ENCODE measurements around the gene TNFAIP8. TPM values are rescaled to one million over a fixed set of nuclear protein-coding genes. Genes with fewer than 3 reads are reported as not detected.

Gene TNFAIP8
- total and polyA plus RNA-seq, 2 experiments from 2014 or later: 10.6 to 29.2 TPM

DNA sequence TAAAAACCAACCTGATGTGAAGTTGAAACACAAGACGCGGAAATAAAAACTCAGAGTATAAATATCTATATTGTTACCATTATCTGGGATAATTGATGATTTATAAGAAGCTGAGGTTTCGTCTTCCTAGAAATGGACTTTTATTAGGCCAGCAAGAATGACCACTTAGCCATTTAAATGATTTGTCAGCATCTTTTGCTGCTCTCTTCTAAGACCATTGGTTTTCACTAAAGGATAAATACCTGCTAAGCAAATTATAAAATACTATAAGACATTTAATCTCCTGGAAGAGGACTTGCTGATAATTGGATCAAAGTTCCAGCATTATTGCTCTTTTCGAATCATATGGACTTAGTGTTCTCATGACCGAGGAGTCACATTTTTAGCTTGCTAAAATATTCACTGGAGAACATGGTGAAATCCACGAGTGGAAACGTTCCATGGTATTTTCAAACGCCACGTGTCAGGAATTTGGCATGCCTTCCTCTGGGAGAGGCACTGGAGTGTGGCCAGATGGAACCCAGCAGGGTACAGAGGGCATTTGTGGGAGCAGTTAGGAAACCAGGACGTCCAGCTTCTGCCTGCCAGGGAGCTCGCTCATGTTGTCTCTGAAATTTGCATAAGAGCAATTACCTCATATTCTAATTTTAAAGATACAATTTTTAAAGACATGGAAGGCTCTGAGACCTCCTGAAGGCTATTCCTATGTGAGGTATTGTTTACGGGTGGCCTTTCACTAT lies 43.1 kb downstream of the TNFAIP8 start:
- H3K27me3 Mint-ChIP-seq (ENCODE audit: insufficient read depth, low read depth, poor library complexity): peaks cover 3% of the 10 kb centered on the region
- H4K20me1 ChIP-seq (replicated peaks; ENCODE audit: insufficient read depth): no peaks in the 10 kb centered on the region
- H2AFZ ChIP-seq: no peak overlapping the region
- no peaks in the 10 kb centered on the region for H3K9me3 Mint-ChIP-seq
- no peak overlapping the region for H3K27ac Mint-ChIP-seq
- no peak for ATAC-seq
- H3K4me3 Mint-ChIP-seq: no peak overlapping the region
- H3K4me3 ChIP-seq: no peak overlapping the region
- DNase-seq (ENCODE audit: low spot score): no peak
- H3K4me1 Mint-ChIP-seq: peaks cover 37% of the 10 kb centered on the region
- H3K27ac ChIP-seq (ENCODE audit: low read depth): no peak overlapping the region
- H3K36me3 ChIP-seq (ENCODE audit: insufficient read depth): no peaks in the 10 kb centered on the region
- H3K36me3 Mint-ChIP-seq (ENCODE audit: low read depth): no peaks in the 10 kb centered on the region
- no peaks in the 10 kb centered on the region for H3F3A ChIP-seq (replicated peaks; ENCODE audit: low read depth)
- TF ChIP-seq EZH2phosphoT487 (IDR thresholded peaks at IDR 0.05; ENCODE audit: unreplicated experiment) (no peak), ZNF114 (CRISPR knock-in tag; IDR thresholded peaks at IDR 0.05) (no peak), EZH2 (IDR thresholded peaks at IDR 0.05; ENCODE audit: low read depth, unreplicated experiment) (no peak), ZNF331 (CRISPR knock-in tag; IDR thresholded peaks at IDR 0.05; ENCODE audit: low read depth) (no peak), JUNB (IDR thresholded peaks at IDR 0.05; ENCODE audit: unreplicated experiment) (no peak), NANOG (IDR thresholded peaks at IDR 0.05; ENCODE audit: borderline replicate concordance) (no peak)
- TF ChIP-seq, protein P1, sequence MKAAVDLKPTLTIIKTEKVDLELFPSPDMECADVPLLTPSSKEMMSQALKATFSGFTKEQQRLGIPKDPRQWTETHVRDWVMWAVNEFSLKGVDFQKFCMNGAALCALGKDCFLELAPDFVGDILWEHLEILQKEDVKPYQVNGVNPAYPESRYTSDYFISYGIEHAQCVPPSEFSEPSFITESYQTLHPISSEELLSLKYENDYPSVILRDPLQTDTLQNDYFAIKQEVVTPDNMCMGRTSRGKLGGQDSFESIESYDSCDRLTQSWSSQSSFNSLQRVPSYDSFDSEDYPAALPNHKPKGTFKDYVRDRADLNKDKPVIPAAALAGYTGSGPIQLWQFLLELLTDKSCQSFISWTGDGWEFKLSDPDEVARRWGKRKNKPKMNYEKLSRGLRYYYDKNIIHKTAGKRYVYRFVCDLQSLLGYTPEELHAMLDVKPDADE (IDR thresholded peaks at IDR 0.05): no peak
- TF ChIP-seq, protein P2, sequence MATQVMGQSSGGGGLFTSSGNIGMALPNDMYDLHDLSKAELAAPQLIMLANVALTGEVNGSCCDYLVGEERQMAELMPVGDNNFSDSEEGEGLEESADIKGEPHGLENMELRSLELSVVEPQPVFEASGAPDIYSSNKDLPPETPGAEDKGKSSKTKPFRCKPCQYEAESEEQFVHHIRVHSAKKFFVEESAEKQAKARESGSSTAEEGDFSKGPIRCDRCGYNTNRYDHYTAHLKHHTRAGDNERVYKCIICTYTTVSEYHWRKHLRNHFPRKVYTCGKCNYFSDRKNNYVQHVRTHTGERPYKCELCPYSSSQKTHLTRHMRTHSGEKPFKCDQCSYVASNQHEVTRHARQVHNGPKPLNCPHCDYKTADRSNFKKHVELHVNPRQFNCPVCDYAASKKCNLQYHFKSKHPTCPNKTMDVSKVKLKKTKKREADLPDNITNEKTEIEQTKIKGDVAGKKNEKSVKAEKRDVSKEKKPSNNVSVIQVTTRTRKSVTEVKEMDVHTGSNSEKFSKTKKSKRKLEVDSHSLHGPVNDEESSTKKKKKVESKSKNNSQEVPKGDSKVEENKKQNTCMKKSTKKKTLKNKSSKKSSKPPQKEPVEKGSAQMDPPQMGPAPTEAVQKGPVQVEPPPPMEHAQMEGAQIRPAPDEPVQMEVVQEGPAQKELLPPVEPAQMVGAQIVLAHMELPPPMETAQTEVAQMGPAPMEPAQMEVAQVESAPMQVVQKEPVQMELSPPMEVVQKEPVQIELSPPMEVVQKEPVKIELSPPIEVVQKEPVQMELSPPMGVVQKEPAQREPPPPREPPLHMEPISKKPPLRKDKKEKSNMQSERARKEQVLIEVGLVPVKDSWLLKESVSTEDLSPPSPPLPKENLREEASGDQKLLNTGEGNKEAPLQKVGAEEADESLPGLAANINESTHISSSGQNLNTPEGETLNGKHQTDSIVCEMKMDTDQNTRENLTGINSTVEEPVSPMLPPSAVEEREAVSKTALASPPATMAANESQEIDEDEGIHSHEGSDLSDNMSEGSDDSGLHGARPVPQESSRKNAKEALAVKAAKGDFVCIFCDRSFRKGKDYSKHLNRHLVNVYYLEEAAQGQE (IDR thresholded peaks at IDR 0.05; ENCODE audit: unreplicated experiment): no peak
- TF ChIP-seq, protein P3, sequence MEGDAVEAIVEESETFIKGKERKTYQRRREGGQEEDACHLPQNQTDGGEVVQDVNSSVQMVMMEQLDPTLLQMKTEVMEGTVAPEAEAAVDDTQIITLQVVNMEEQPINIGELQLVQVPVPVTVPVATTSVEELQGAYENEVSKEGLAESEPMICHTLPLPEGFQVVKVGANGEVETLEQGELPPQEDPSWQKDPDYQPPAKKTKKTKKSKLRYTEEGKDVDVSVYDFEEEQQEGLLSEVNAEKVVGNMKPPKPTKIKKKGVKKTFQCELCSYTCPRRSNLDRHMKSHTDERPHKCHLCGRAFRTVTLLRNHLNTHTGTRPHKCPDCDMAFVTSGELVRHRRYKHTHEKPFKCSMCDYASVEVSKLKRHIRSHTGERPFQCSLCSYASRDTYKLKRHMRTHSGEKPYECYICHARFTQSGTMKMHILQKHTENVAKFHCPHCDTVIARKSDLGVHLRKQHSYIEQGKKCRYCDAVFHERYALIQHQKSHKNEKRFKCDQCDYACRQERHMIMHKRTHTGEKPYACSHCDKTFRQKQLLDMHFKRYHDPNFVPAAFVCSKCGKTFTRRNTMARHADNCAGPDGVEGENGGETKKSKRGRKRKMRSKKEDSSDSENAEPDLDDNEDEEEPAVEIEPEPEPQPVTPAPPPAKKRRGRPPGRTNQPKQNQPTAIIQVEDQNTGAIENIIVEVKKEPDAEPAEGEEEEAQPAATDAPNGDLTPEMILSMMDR (conservative IDR thresholded peaks at IDR 0.05; ENCODE audit: low read depth in 2 of 2): no peak
- no peak overlapping the region for H3K4me2 ChIP-seq
- H3K27me3 ChIP-seq (ENCODE audit: insufficient read depth): no peaks in the 10 kb centered on the region
- H3K79me2 ChIP-seq (replicated peaks; ENCODE audit: insufficient read depth): no peaks in the 10 kb centered on the region
- peaks cover 31% of the 10 kb centered on the region for H3K4me1 ChIP-seq (ENCODE audit: insufficient read depth)
- no peaks in the 10 kb centered on the region for H3K9me2 ChIP-seq (ENCODE audit: insufficient read depth)

Measured in GM23338 (cell line).